Measurements from ENCODE around the gene GALNT4.

GALNT4 gene

GRCh38 chr12:89476232-89476631 is 48.4 kb downstream of the GALNT4 start:
- TF ChIP-seq, protein P1, sequence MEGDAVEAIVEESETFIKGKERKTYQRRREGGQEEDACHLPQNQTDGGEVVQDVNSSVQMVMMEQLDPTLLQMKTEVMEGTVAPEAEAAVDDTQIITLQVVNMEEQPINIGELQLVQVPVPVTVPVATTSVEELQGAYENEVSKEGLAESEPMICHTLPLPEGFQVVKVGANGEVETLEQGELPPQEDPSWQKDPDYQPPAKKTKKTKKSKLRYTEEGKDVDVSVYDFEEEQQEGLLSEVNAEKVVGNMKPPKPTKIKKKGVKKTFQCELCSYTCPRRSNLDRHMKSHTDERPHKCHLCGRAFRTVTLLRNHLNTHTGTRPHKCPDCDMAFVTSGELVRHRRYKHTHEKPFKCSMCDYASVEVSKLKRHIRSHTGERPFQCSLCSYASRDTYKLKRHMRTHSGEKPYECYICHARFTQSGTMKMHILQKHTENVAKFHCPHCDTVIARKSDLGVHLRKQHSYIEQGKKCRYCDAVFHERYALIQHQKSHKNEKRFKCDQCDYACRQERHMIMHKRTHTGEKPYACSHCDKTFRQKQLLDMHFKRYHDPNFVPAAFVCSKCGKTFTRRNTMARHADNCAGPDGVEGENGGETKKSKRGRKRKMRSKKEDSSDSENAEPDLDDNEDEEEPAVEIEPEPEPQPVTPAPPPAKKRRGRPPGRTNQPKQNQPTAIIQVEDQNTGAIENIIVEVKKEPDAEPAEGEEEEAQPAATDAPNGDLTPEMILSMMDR (conservative IDR thresholded peaks at IDR 0.05; ENCODE audit: low read length): no peak
- no peaks in the 10 kb centered on the region for H4K20me1 ChIP-seq (ENCODE audit: insufficient read depth, low read length, poor library complexity, severe bottlenecking)

DNA sequence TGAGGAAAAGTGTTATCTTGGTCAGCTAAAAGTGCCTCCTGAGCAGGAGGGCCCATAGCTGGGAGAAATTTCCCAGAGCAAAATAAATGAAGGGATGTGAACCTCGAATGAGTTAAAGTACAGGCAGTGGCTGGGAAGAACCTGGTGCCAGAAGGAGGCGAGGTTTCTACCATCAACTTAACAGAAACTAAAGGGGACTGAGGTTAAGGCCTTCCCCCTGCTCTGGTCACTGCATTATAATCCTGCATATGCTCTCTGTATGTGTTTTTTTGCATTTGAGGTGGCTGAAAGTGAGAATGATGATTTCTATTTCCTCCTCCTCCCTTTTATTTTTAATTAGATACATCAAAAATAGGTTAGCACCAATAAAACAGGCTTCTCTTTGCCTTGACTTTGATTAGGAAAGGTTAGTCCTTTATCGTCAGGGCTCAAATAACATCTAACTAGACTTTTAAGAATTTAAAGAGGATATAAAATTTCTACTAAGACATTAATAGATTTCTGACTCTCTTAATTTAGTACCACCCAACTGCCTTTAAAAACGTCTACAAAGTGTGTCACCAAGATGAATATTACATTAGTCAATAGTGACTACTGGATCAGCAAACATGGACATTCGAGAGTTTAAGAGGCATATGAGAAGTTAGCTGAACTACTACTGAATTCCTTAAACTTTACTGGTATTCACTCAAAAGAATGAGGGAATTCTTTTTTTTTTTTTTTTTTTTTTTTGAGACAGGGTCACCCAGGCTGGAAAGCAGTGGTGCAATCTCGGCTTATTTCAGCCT is 49.2 kb downstream of the GALNT4 start:
- H3K4me1 ChIP-seq (ENCODE audit: insufficient read depth, low read length, poor library complexity, severe bottlenecking): no peaks in the 10 kb centered on the region
- TF ChIP-seq, protein P1 (conservative IDR thresholded peaks at IDR 0.05; ENCODE audit: low read length): no peak
- no peak for TF ChIP-seq EZH2phosphoT487 (IDR thresholded peaks at IDR 0.05; ENCODE audit: borderline replicate concordance)
- no peak overlapping the region for H2AFZ ChIP-seq (ENCODE audit: low read length)
- no peaks in the 10 kb centered on the region for H3K79me2 ChIP-seq (ENCODE audit: insufficient read depth, low read length)
- no peaks in the 10 kb centered on the region for H3F3A ChIP-seq (ENCODE audit: low read depth)
- H3K4me2 ChIP-seq (ENCODE audit: low read depth, low read length, poor library complexity, severe bottlenecking): no peak overlapping the region
- H3K4me3 ChIP-seq (ENCODE audit: low read length, poor library complexity, severe bottlenecking): no peak overlapping the region
- no peaks in the 10 kb centered on the region; the same call in 1 of the 2 replicates for H3K36me3 ChIP-seq (ENCODE audit: insufficient read depth, low read length)
- H3K9ac ChIP-seq (ENCODE audit: low read depth, low read length, poor library complexity, severe bottlenecking): no peak overlapping the region
- no peaks in the 10 kb centered on the region for H3K9me2 ChIP-seq (replicated peaks; ENCODE audit: low read depth, low read length)
- H3K9me3 ChIP-seq (ENCODE audit: insufficient read depth, low read depth, low read length): no peaks in the 10 kb centered on the region
- no peaks in the 10 kb centered on the region for H3K27me3 ChIP-seq (ENCODE audit: insufficient read depth, low read length, poor library complexity, severe bottlenecking)
- no peaks in the 10 kb centered on the region for H4K20me1 ChIP-seq (ENCODE audit: insufficient read depth, low read length, poor library complexity, severe bottlenecking)

More at GRCh38 chr12:89476232-89476631, 48.4 kb downstream of the GALNT4 start:
- Histone ChIP-seq H3K4me3 (ENCODE audit: low read length, poor library complexity, severe bottlenecking) (no peak overlapping the region), H3K36me3 (ENCODE audit: insufficient read depth, low read length) (no peaks in the 10 kb centered on the region; the same call in 1 of the 2 replicates), H3K9me2 (replicated peaks; ENCODE audit: low read depth, low read length) (no peaks in the 10 kb centered on the region), H3K79me2 (ENCODE audit: insufficient read depth, low read length) (no peaks in the 10 kb centered on the region), H3K9ac (ENCODE audit: low read depth, low read length, poor library complexity, severe bottlenecking) (no peak overlapping the region), H2AFZ (ENCODE audit: low read length) (no peak overlapping the region), H3K4me2 (ENCODE audit: low read depth, low read length, poor library complexity, severe bottlenecking) (no peak overlapping the region), H3K9me3 (ENCODE audit: insufficient read depth, low read depth, low read length) (no peaks in the 10 kb centered on the region), H3K4me1 (ENCODE audit: insufficient read depth, low read length, poor library complexity, severe bottlenecking) (no peaks in the 10 kb centered on the region), H3K27me3 (ENCODE audit: insufficient read depth, low read length, poor library complexity, severe bottlenecking) (no peaks in the 10 kb centered on the region), H3F3A (ENCODE audit: low read depth) (no peaks in the 10 kb centered on the region)

- Histone ChIP-seq H3K9me2 (replicated peaks; ENCODE audit: low read depth, low read length) (no peaks in the 10 kb centered on the region), H3K36me3 (ENCODE audit: insufficient read depth, low read length) (no peaks in the 10 kb centered on the region; the same call in 1 of the 2 replicates), H3K79me2 (ENCODE audit: insufficient read depth, low read length) (no peaks in the 10 kb centered on the region), H3K4me1 (ENCODE audit: insufficient read depth, low read length, poor library complexity, severe bottlenecking) (no peaks in the 10 kb centered on the region), H3F3A (ENCODE audit: low read depth) (no peaks in the 10 kb centered on the region), H3K9ac (ENCODE audit: low read depth, low read length, poor library complexity, severe bottlenecking) (no peak overlapping the region), H3K27me3 (ENCODE audit: insufficient read depth, low read length, poor library complexity, severe bottlenecking) (no peaks in the 10 kb centered on the region), H2AFZ (ENCODE audit: low read length) (no peak overlapping the region), H3K4me3 (ENCODE audit: low read length, poor library complexity, severe bottlenecking) (no peak overlapping the region), H3K4me2 (ENCODE audit: low read depth, low read length, poor library complexity, severe bottlenecking) (no peak overlapping the region), H3K9me3 (ENCODE audit: insufficient read depth, low read depth, low read length) (no peaks in the 10 kb centered on the region), H4K20me1 (ENCODE audit: insufficient read depth, low read length, poor library complexity, severe bottlenecking) (no peaks in the 10 kb centered on the region)
- no peak for TF ChIP-seq EZH2phosphoT487 (IDR thresholded peaks at IDR 0.05; ENCODE audit: borderline replicate concordance)
Measured at GRCh38 chr12:89474615-89475014, 50.0 kb downstream of the GALNT4 start.
